Measurements from ENCODE around the gene OPA3.

GRCh38 chr19:45517641-45518468 lies 66.7 kb downstream of the OPA3 start:
- TF ChIP-seq CTCF (conservative IDR thresholded peaks at IDR 0.05 in 1 of 2, IDR thresholded peaks at IDR 0.05 in 1 of 2; ENCODE audit: extremely low read depth in 1 of 2, insufficient read depth in 1 of 2, low read depth in 1 of 2, low read length in 2 of 2) (no peak), EZH2 (IDR thresholded peaks at IDR 0.05; ENCODE audit: borderline replicate concordance, low read length) (no peak)
